Panc1 (cell line): ENCODE measurements around the gene BRD3OS. TPM values are rescaled to one million over a fixed set of nuclear protein-coding genes. Genes with fewer than 3 reads are reported as not detected.

Experiments
- ATAC-seq: fragments of 200-7000 bp; cut with Tn5 transposase; 2 replicates; pipeline ENCODE4 v1.9.1; 2020; ENCODE audit warnings: mild to moderate bottlenecking, moderate library complexity
- BruUV-seq: library from RNA; stranded (reverse); fragments of 400-500 nt; replicated peaks from 2 replicates; lab custom pipeline; 2021; lab: Mats Ljungman, UMichigan
- CTCF ChIA-PET: fragments of 300-600 bp; sonication (Branson Sonifier 250); formaldehyde crosslinking; loops from one replicate; lab custom pipeline; 2022; ENCODE audit warnings: antibody characterized with exemption; lab: Charles Lee
- POLR2A ChIA-PET: fragments of 300-600 bp; sonication (Branson Sonifier 250); formaldehyde crosslinking; loops from one replicate; lab custom pipeline; 2022; ENCODE audit warnings: antibody characterized with exemption; lab: Charles Lee
- DNase-seq: peaks from one replicate; pipeline ENCODE4 v3.0.0-alpha.2; 2010; ENCODE audit warnings: low read depth, low spot score
- H3K27ac ChIP-seq: 2 replicates; pipeline ENCODE4 v1.5.1; 2011; ENCODE audit warnings: mild to moderate bottlenecking, low read length, inconsistent platforms
- H3K27me3 ChIP-seq: fragments of 200-500 bp; sonication (Bioruptor generic); 2 replicates; pipeline ENCODE4 v1.6.0; 2014; ENCODE audit warnings: low read length, inconsistent platforms; ENCODE audit not compliant: control insufficient read depth, insufficient read depth
- H3K36me3 ChIP-seq: fragments of 200-500 bp; sonication (Bioruptor generic); 2 replicates; pipeline ENCODE4 v1.5.1; 2014; ENCODE audit warnings: inconsistent platforms, mild to moderate bottlenecking, low read length, moderate library complexity; ENCODE audit not compliant: control insufficient read depth, insufficient read depth
- H3K4me1 ChIP-seq: 2 replicates; pipeline ENCODE4 v1.5.1; 2011; ENCODE audit warnings: inconsistent platforms, mild to moderate bottlenecking, low read length, moderate library complexity; ENCODE audit not compliant: control insufficient read depth, insufficient read depth
- H3K4me3 ChIP-seq, 2 experiments: 2 replicates each; pipeline ENCODE4 v1.5.1; 2011 to 2012; ENCODE audit warnings: low read depth in 2 of 2, low read length in 2 of 2, mild to moderate bottlenecking in 2 of 2, inconsistent platforms in 1 of 2, moderate library complexity in 1 of 2
- H3K9me3 ChIP-seq: fragments of 200-500 bp; sonication (Bioruptor generic); 2 replicates; pipeline ENCODE4 v1.5.1; 2014; ENCODE audit warnings: low read depth, mild to moderate bottlenecking, inconsistent platforms, low read length, moderate library complexity; ENCODE audit not compliant: control insufficient read depth, insufficient read depth
- POLR2AphosphoS5 ChIP-seq: IDR thresholded peaks from 2 replicates; pipeline ENCODE4 v1.6.1; 2012; ENCODE audit warnings: mild to moderate bottlenecking, low read depth, low read length, moderate library complexity
- REST ChIP-seq, 2 experiments: IDR thresholded peaks; 2 replicates each; pipeline ENCODE4 v1.6.1; 2011 to 2012; ENCODE audit warnings: low read depth in 2 of 2, control low read depth in 1 of 2, low read length in 1 of 2, mild to moderate bottlenecking in 1 of 2, moderate library complexity in 1 of 2; ENCODE audit not compliant: insufficient read depth in 1 of 2
- SIN3A ChIP-seq: IDR thresholded peaks from 2 replicates; pipeline ENCODE4 v1.6.1; 2012; ENCODE audit warnings: low read depth, mild to moderate bottlenecking, low read length, moderate library complexity, borderline replicate concordance; ENCODE audit not compliant: insufficient read depth
- TCF7L2 ChIP-seq: IDR thresholded peaks from 2 replicates; pipeline ENCODE4 v1.6.1; 2011; ENCODE audit warnings: mild to moderate bottlenecking, low read depth, low read length, inconsistent platforms
- in situ Hi-C: cut with HindIII; loops from 2 replicates; pipeline ENCODE4 v1.10.0; 2016; ENCODE audit warnings: low sequenced_read_pairs, low pct_unique_long_range_greater_than_20kb
- intact Hi-C: fragments of 100-400 bp; cut with micrococcal nuclease; formaldehyde crosslinking; loops from one replicate; pipeline ENCODE4 v1.10.0; 2022; ENCODE audit not compliant: unreplicated experiment
- total RNA-seq: library from RNA; stranded (reverse); gene quantifications from one replicate; pipeline ENCODE4 v1.2.1, GENCODE V29; 2021; ENCODE audit not compliant: unreplicated experiment
- TF ChIP-seq, protein P1 (sequence below): fragments of 450-650 bp; IDR thresholded peaks from 2 replicates; pipeline ENCODE4 v1.5.1; 2017; ENCODE audit warnings: mild to moderate bottlenecking

Gene BRD3OS
- total RNA-seq, 1 experiment from 2014 or later: 22.1 TPM

GRCh38 chr9:134010310-134011173 lies 14.7 kb upstream of the BRD3OS start:
- no peaks in the 10 kb centered on the region for H3K9me3 ChIP-seq
- no peak for ATAC-seq
- in situ Hi-C loops: no loop called here
- ChIA-PET POLR2A (no interaction called here), CTCF (no interaction called here)
- TF ChIP-seq TCF7L2 (no peak), SIN3A (no peak), REST (IDR thresholded peaks at IDR 0.05; ENCODE audit: insufficient read depth in 1 of 2, low read depth in 2 of 2, low read length in 1 of 2) (no peak), POLR2AphosphoS5 (no peak)
- TF ChIP-seq, protein P1, sequence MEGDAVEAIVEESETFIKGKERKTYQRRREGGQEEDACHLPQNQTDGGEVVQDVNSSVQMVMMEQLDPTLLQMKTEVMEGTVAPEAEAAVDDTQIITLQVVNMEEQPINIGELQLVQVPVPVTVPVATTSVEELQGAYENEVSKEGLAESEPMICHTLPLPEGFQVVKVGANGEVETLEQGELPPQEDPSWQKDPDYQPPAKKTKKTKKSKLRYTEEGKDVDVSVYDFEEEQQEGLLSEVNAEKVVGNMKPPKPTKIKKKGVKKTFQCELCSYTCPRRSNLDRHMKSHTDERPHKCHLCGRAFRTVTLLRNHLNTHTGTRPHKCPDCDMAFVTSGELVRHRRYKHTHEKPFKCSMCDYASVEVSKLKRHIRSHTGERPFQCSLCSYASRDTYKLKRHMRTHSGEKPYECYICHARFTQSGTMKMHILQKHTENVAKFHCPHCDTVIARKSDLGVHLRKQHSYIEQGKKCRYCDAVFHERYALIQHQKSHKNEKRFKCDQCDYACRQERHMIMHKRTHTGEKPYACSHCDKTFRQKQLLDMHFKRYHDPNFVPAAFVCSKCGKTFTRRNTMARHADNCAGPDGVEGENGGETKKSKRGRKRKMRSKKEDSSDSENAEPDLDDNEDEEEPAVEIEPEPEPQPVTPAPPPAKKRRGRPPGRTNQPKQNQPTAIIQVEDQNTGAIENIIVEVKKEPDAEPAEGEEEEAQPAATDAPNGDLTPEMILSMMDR: no peak
- H3K27ac ChIP-seq: no peak overlapping the region
- no TSS peak for BruUV-seq
- DNase-seq: no peak
- H3K36me3 ChIP-seq: no peaks in the 10 kb centered on the region
- no peak overlapping the region for H3K4me3 ChIP-seq
- H3K4me1 ChIP-seq: no peaks in the 10 kb centered on the region
- intact Hi-C loops: no loop called here
- no peaks in the 10 kb centered on the region for H3K27me3 ChIP-seq

- intact Hi-C loops: no loop called here
Observed at GRCh38 chr9:134011401-134011800, 13.9 kb upstream of the BRD3OS start.

More at GRCh38 chr9:134011401-134011800, 13.9 kb upstream of the BRD3OS start:
- no peak for TF ChIP-seq SIN3A
- TF ChIP-seq, protein P1: no peak
- TF ChIP-seq TCF7L2: no peak
- POLR2A ChIA-PET: no interaction called here
- Histone ChIP-seq H3K27ac (no peak overlapping the region), H3K27me3 (no peaks in the 10 kb centered on the region), H3K36me3 (no peaks in the 10 kb centered on the region), H3K9me3 (no peaks in the 10 kb centered on the region), H3K4me1 (no peaks in the 10 kb centered on the region), H3K4me3 (no peak overlapping the region)
- in situ Hi-C loops: no loop called here
- BruUV-seq: no TSS peak
- DNase-seq (no peak), ATAC-seq (no peak)
- CTCF ChIA-PET: no interaction called here
